MCF 10A (cell line): Measurements from ENCODE around the gene CHRNA10. TPM values are rescaled to one million over a fixed set of nuclear protein-coding genes. Genes with fewer than 3 reads are reported as not detected.

Experiments used
- BruUV-seq: library from RNA; stranded (reverse); fragments of 400-500 nt; replicated peaks from 2 replicates; lab custom pipeline; 2021; lab: Mats Ljungman, UMichigan
- CTCF ChIA-PET: fragments of 300-600 bp; sonication (Branson Sonifier 250); formaldehyde crosslinking; extraction: SDS; loops from one replicate; lab custom pipeline; 2021; ENCODE audit warnings: antibody characterized with exemption, inconsistent platforms; lab: Yijun Ruan, JAX
- POLR2A ChIA-PET: fragments of 300-600, 350-650 bp; sonication (Branson Sonifier 250); formaldehyde crosslinking; extraction: SDS; loops from one replicate; lab custom pipeline; 2020; ENCODE audit warnings: antibody characterized with exemption, inconsistent platforms; lab: Yijun Ruan, JAX
- DNase-seq: peaks from one replicate; pipeline ENCODE4 v3.0.0-alpha.2; 2018; ENCODE audit not compliant: unreplicated experiment
- H3K27ac Mint-ChIP-seq: one replicate; pipeline ENCODE4 v1.8.0; 2022; ENCODE audit warnings: mild to moderate bottlenecking, low read depth, mixed read lengths; ENCODE audit not compliant: unreplicated experiment
- H3K27me3 Mint-ChIP-seq: one replicate; pipeline ENCODE4 v1.8.0; 2022; ENCODE audit warnings: mixed read lengths; ENCODE audit not compliant: insufficient read depth, unreplicated experiment
- H3K36me3 Mint-ChIP-seq: one replicate; pipeline ENCODE4 v1.8.0; 2022; ENCODE audit warnings: mild to moderate bottlenecking, moderate library complexity, mixed read lengths; ENCODE audit not compliant: insufficient read depth, unreplicated experiment
- H3K4me1 Mint-ChIP-seq: one replicate; pipeline ENCODE4 v1.8.0; 2022; ENCODE audit warnings: mixed read lengths; ENCODE audit not compliant: insufficient read depth, unreplicated experiment
- H3K4me3 Mint-ChIP-seq: one replicate; pipeline ENCODE4 v1.8.0; 2022; ENCODE audit warnings: mild to moderate bottlenecking, moderate library complexity, mixed read lengths; ENCODE audit not compliant: unreplicated experiment
- H3K9me3 Mint-ChIP-seq: one replicate; pipeline ENCODE4 v1.8.0; 2022; ENCODE audit warnings: mixed read lengths; ENCODE audit not compliant: unreplicated experiment
- CTCF ChIP-seq: fragments of 200-600 bp; IDR thresholded peaks from one replicate; pipeline ENCODE4 v1.8.0; 2022; ENCODE audit warnings: antibody characterized with exemption, mild to moderate bottlenecking; ENCODE audit not compliant: unreplicated experiment
- intact Hi-C: fragments of 100-400 bp; cut with micrococcal nuclease; formaldehyde crosslinking; loops from 2 replicates; pipeline ENCODE4 v1.14.1; 2022
- total RNA-seq: library from RNA; stranded (reverse); gene quantifications from 2 replicates; pipeline ENCODE4 v1.2.3, GENCODE V29; 2022

The CHRNA10 gene
- total RNA-seq, 1 experiment from 2014 or later: 2.5 TPM

- intact Hi-C loops: no loop called here
- POLR2A ChIA-PET: no interaction called here
- CTCF ChIA-PET: no interaction called here
- Mint-ChIP-seq H3K9me3 (no peaks in the 10 kb centered on the region), H3K4me3 (no peak overlapping the region), H3K27me3 (peaks cover 42% of the 10 kb centered on the region), H3K36me3 (no peaks in the 10 kb centered on the region), H3K27ac (no peak overlapping the region), H3K4me1 (no peaks in the 10 kb centered on the region)
- no TSS peak for BruUV-seq
- TF ChIP-seq CTCF: no peak
- DNase-seq: no peak
Observed at GRCh38 chr11:3635641-3636375, 35.4 kb downstream of the CHRNA10 start.

- no peaks in the 10 kb centered on the region for H3K36me3 Mint-ChIP-seq
- CTCF ChIA-PET: interaction anchor here (1.0 to 1.1 kb wide), 2 partner anchors 11 kb away, joined by 4 read pairs; no protein-coding TSS in a partner anchor
- no peaks in the 10 kb centered on the region for H3K9me3 Mint-ChIP-seq
- intact Hi-C loops: no loop called here
- POLR2A ChIA-PET: no interaction called here
- no peaks in the 10 kb centered on the region for H3K4me1 Mint-ChIP-seq
- no peak for DNase-seq
- H3K27me3 Mint-ChIP-seq: peaks cover 24% of the 10 kb centered on the region
- no TSS peak for BruUV-seq
- peak overlapping the region; percentile 29 for H3K27ac Mint-ChIP-seq
- no peak for TF ChIP-seq CTCF
- no peak overlapping the region for H3K4me3 Mint-ChIP-seq
Observed at GRCh38 chr11:3632070-3632660, 39.0 kb downstream of the CHRNA10 start.

- no peaks in the 10 kb centered on the region for H3K36me3 Mint-ChIP-seq
- H3K27me3 Mint-ChIP-seq: peaks cover 15% of the 10 kb centered on the region
- POLR2A ChIA-PET: interaction anchor here (0.7 kb wide), 1 partner anchor 26 kb away, joined by 3 read pairs; no protein-coding TSS in a partner anchor
- TF ChIP-seq CTCF: no peak
- intact Hi-C loops: no loop called here
- H3K9me3 Mint-ChIP-seq: no peaks in the 10 kb centered on the region
- CTCF ChIA-PET: interaction anchor here (0.5 to 1.1 kb wide), 3 partner anchors 11 to 277 kb away, joined by 4 read pairs; no protein-coding TSS in a partner anchor
- peak overlapping the region; percentile 29 for H3K27ac Mint-ChIP-seq
- H3K4me1 Mint-ChIP-seq: no peaks in the 10 kb centered on the region
- no peak overlapping the region for H3K4me3 Mint-ChIP-seq
- no peak for DNase-seq
- BruUV-seq: no TSS peak
Observed at GRCh38 chr11:3631331-3631730, 39.9 kb downstream of the CHRNA10 start.

DNA sequence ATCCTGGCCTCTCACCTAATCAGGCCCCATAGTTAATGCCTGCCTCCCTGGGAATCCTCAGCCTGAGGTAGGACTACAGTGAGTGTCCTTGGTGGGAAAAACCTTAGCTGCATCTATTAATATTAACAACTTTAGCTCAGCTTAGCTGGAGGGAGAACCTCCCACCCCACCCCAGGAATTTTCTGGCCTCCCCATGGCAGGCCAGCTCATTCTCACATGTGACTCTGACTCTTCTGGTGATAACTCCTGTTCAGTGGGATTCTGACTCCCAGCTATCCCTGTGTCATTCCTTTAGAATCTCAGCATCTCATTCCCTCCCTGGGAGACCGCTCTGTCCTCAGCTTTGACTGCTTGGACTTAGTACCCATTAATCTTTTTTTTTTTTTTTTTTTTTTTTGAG is 43.9 kb downstream of the CHRNA10 start:
- ChIA-PET POLR2A (no interaction called here), CTCF (interaction anchor here (1.9 to 2.0 kb wide), 2 partner anchors 11 to 17 kb away, joined by 6 to 10 read pairs; no protein-coding TSS in a partner anchor)
- no peaks in the 10 kb centered on the region for H3K27me3 Mint-ChIP-seq
- no peak for TF ChIP-seq CTCF
- H3K4me1 Mint-ChIP-seq: no peaks in the 10 kb centered on the region
- H3K27ac Mint-ChIP-seq: no peak overlapping the region
- intact Hi-C loops: no loop called here
- no peaks in the 10 kb centered on the region for H3K36me3 Mint-ChIP-seq
- DNase-seq: no peak
- no TSS peak for BruUV-seq
- no peak overlapping the region for H3K4me3 Mint-ChIP-seq
- H3K9me3 Mint-ChIP-seq: no peaks in the 10 kb centered on the region
